ENCODE measurements around the gene IL1RL2. TPM values are rescaled to one million over a fixed set of nuclear protein-coding genes. Genes with fewer than 3 reads are reported as not detected.

The IL1RL2 gene
- total RNA-seq, 1 experiment from 2014 or later: not detected

- TF ChIP-seq SMAD3 (CRISPR knock-in tag; IDR thresholded peaks at IDR 0.05; ENCODE audit: borderline replicate concordance): no peak
- no peak for TF ChIP-seq ATF2 (CRISPR knock-in tag; IDR thresholded peaks at IDR 0.05; ENCODE audit: borderline replicate concordance, low read depth)
- TF ChIP-seq ZBTB21 (CRISPR knock-in tag; IDR thresholded peaks at IDR 0.05; ENCODE audit: borderline replicate concordance): no peak
Measured at GRCh38 chr2:102284611-102285010, 97.8 kb downstream of the IL1RL2 start (continued).

GRCh38 chr2:102285368-102285767, 98.5 kb downstream of the IL1RL2 start:
- TF ChIP-seq EMX1 (CRISPR knock-in tag; IDR thresholded peaks at IDR 0.05): no peak
- TF ChIP-seq E2F4 (CRISPR knock-in tag; IDR thresholded peaks at IDR 0.05; ENCODE audit: borderline replicate concordance, low read depth): no peak
- no peak for TF ChIP-seq JAZF1 (CRISPR knock-in tag; IDR thresholded peaks at IDR 0.05)
- TF ChIP-seq KAT7 (CRISPR knock-in tag; IDR thresholded peaks at IDR 0.05; ENCODE audit: borderline replicate concordance): no peak
- no peak for TF ChIP-seq ZNF219 (CRISPR knock-in tag; IDR thresholded peaks at IDR 0.05; ENCODE audit: borderline replicate concordance)
- no peak for TF ChIP-seq ETV6 (CRISPR knock-in tag; IDR thresholded peaks at IDR 0.05)
- TF ChIP-seq FOXP4 (CRISPR knock-in tag; IDR thresholded peaks at IDR 0.05): no peak
- TF ChIP-seq ZNF512 (CRISPR knock-in tag; IDR thresholded peaks at IDR 0.05; ENCODE audit: borderline replicate concordance): no peak
- Mint-ChIP-seq H3K4me1 (no peaks in the 10 kb centered on the region), H3K36me3 (no peaks in the 10 kb centered on the region), H3K9me3 (no peaks in the 10 kb centered on the region), H3K27ac (no peak overlapping the region), H3K4me3 (no peak overlapping the region), H3K27me3 (ENCODE audit: low read depth) (no peaks in the 10 kb centered on the region)
- ChIA-PET POLR2A (no interaction called here), CTCF (interaction anchor here (0.6 to 1.5 kb wide), 3 partner anchors 16 to 64 kb away, joined by 3 to 5 read pairs (median 3); no protein-coding TSS in a partner anchor)
- ATAC-seq (no peak), DNase-seq (ENCODE audit: low spot score) (no peak)

- CTCF ChIA-PET: interaction anchor here (1.2 to 1.5 kb wide), 2 partner anchors 9 to 16 kb away, joined by 3 to 5 read pairs; no protein-coding TSS in a partner anchor
- POLR2A ChIA-PET: no interaction called here
- no peaks in the 10 kb centered on the region for H3K9me3 Mint-ChIP-seq
- TF ChIP-seq USF1 (CRISPR knock-in tag; IDR thresholded peaks at IDR 0.05) (no peak), E2F1 (CRISPR knock-in tag; IDR thresholded peaks at IDR 0.05) (no peak), NR2C2 (CRISPR knock-in tag; IDR thresholded peaks at IDR 0.05) (no peak), ZNF396 (CRISPR knock-in tag; IDR thresholded peaks at IDR 0.05; ENCODE audit: borderline replicate concordance) (no peak), NFYB (CRISPR knock-in tag; conservative IDR thresholded peaks at IDR 0.05; ENCODE audit: low read depth) (no peak), SOX15 (CRISPR knock-in tag; IDR thresholded peaks at IDR 0.05) (no peak), ZNF281 (CRISPR knock-in tag; IDR thresholded peaks at IDR 0.05) (no peak), ZNF219 (CRISPR knock-in tag; IDR thresholded peaks at IDR 0.05; ENCODE audit: borderline replicate concordance) (no peak), EMX1 (CRISPR knock-in tag; IDR thresholded peaks at IDR 0.05) (no peak), ELF4 (CRISPR knock-in tag; IDR thresholded peaks at IDR 0.05; ENCODE audit: low read depth) (no peak), CREB1 (CRISPR knock-in tag; IDR thresholded peaks at IDR 0.05) (no peak), TEAD1 (CRISPR knock-in tag; IDR thresholded peaks at IDR 0.05) (no peak), ETV6 (CRISPR knock-in tag; IDR thresholded peaks at IDR 0.05) (no peak), ZNF317 (CRISPR knock-in tag; IDR thresholded peaks at IDR 0.05; ENCODE audit: borderline replicate concordance, low read depth) (no peak)
- H3K27ac Mint-ChIP-seq: no peak overlapping the region
- no peaks in the 10 kb centered on the region for H3K36me3 Mint-ChIP-seq
- H3K4me3 Mint-ChIP-seq: no peak overlapping the region
- H3K27me3 Mint-ChIP-seq (ENCODE audit: low read depth): no peaks in the 10 kb centered on the region
- DNase-seq (ENCODE audit: low spot score) (no peak), ATAC-seq (no peak)
- H3K4me1 Mint-ChIP-seq: no peaks in the 10 kb centered on the region
Measured at GRCh38 chr2:102286041-102286440, 99.2 kb downstream of the IL1RL2 start.
